H1 (cell line): ENCODE measurements around the gene TRPV2. TPM values are rescaled to one million over a fixed set of nuclear protein-coding genes. Genes with fewer than 3 reads are reported as not detected.

Source experiments
- CTCF ChIA-PET: fragments of 300-600 bp; sonication (Branson Sonifier 250); formaldehyde crosslinking; loops from one replicate; lab custom pipeline; 2021; ENCODE audit not compliant: partially characterized antibody; lab: Charles Lee
- POLR2A ChIA-PET: fragments of 300-600 bp; sonication (Branson Sonifier 250); formaldehyde crosslinking; loops from one replicate; lab custom pipeline; 2021; ENCODE audit warnings: inconsistent platforms; ENCODE audit not compliant: partially characterized antibody; lab: Charles Lee
- DNase-seq, 2 experiments: peaks; one replicate each; pipeline versions ENCODE4 v3.0.0 to v3.0.0-alpha.2; 2010 to 2022; ENCODE audit warnings: low spot score in 2 of 2, low read depth in 1 of 2, mixed read lengths in 1 of 2
- FAIRE-seq: peaks from 2 replicates; lab custom pipeline; 2011; peaks lifted over from hg19 to GRCh38; lab: Jason Lieb, UNC
- H2AFZ ChIP-seq: 2 replicates; pipeline ENCODE4 v1.8.1; 2012; ENCODE audit warnings: low read length, inconsistent platforms
- H2AK5ac ChIP-seq: 2 replicates; pipeline ENCODE4 v1.6.1; 2013; ENCODE audit warnings: low read depth, low read length
- H2BK120ac ChIP-seq: replicated peaks from 2 replicates; pipeline ENCODE3; 2013; ENCODE audit warnings: low read depth, low read length, inconsistent platforms
- H2BK12ac ChIP-seq: 2 replicates; pipeline ENCODE4 v1.6.1; 2013; ENCODE audit warnings: low read depth, low read length
- H2BK15ac ChIP-seq: 2 replicates; pipeline ENCODE4 v1.6.1; 2013; ENCODE audit warnings: low read length
- H2BK20ac ChIP-seq: 2 replicates; pipeline ENCODE4 v1.6.1; 2013; ENCODE audit warnings: low read length
- H2BK5ac ChIP-seq: 2 replicates; pipeline ENCODE4 v1.6.1; 2013; ENCODE audit warnings: low read depth, low read length
- H3K14ac ChIP-seq: 2 replicates; pipeline ENCODE4 v1.6.1; 2013; ENCODE audit warnings: inconsistent platforms; ENCODE audit not compliant: insufficient read length
- H3K18ac ChIP-seq: 2 replicates; pipeline ENCODE4 v1.6.1; 2013; ENCODE audit warnings: low read length; ENCODE audit errors: extremely low read depth
- H3K23ac ChIP-seq: 2 replicates; pipeline ENCODE4 v1.6.1; 2013; ENCODE audit warnings: inconsistent platforms; ENCODE audit not compliant: insufficient read length
- H3K23me2 ChIP-seq: 2 replicates; pipeline ENCODE4 v1.6.1; 2013; ENCODE audit warnings: low read depth, low read length
- H3K27ac ChIP-seq: 2 replicates; pipeline ENCODE4 v1.6.1; 2011; ENCODE audit warnings: low read depth, low read length, inconsistent platforms
- H3K27me3 ChIP-seq, 4 experiments: replicated peaks in 1 of 4; 1 replicate in 1 of 4; 2 replicates in 3 of 4; pipeline versions ENCODE4 v1.6.1 to v1.8.1; 2011 to 2013; ENCODE audit warnings: low read length in 3 of 4, mild to moderate bottlenecking in 3 of 4, inconsistent platforms in 2 of 4, mixed read lengths in 2 of 4, moderate library complexity in 1 of 4; ENCODE audit not compliant: control insufficient read depth in 3 of 4, insufficient read depth in 3 of 4; ENCODE audit errors: extremely low read depth in 1 of 4
- H3K36me3 ChIP-seq, 4 experiments: 2 replicates each; pipeline versions ENCODE4 v1.6.1 to v1.8.1; 2011 to 2013; ENCODE audit warnings: mild to moderate bottlenecking in 4 of 4, low read length in 3 of 4, moderate library complexity in 2 of 4, control low read depth in 1 of 4, inconsistent platforms in 1 of 4; ENCODE audit not compliant: insufficient read depth in 4 of 4, control insufficient read depth in 2 of 4
- H3K4ac ChIP-seq: replicated peaks from 2 replicates; pipeline ENCODE3; 2013; ENCODE audit warnings: low read length, low read depth, mixed read lengths, inconsistent platforms; ENCODE audit not compliant: insufficient read length
- H3K4me1 ChIP-seq, 4 experiments: replicated peaks in 1 of 4; 1 replicate in 1 of 4; 2 replicates in 3 of 4; pipeline versions ENCODE4 v1.6.1 to v1.8.1; 2011 to 2013; ENCODE audit warnings: low read length in 3 of 4, inconsistent platforms in 2 of 4, mixed read lengths in 1 of 4; ENCODE audit not compliant: insufficient read depth in 4 of 4, control insufficient read depth in 3 of 4
- H3K4me2 ChIP-seq, 2 experiments: 2 replicates each; pipeline versions ENCODE4 v1.6.1 to v1.8.1; 2011 to 2013; ENCODE audit warnings: low read depth in 2 of 2, low read length in 2 of 2, control low read depth in 1 of 2, inconsistent platforms in 1 of 2, mild to moderate bottlenecking in 1 of 2; ENCODE audit not compliant: insufficient read depth in 1 of 2
- H3K4me3 ChIP-seq, 4 experiments: fragments of 200-600, 300-600 bp in 1 of 4; sonication (generic), shearing (Covaris generic), sonication (Bioruptor Twin) in 1 of 4; 2 replicates each; pipeline versions ENCODE4 v1.5.1 to v1.8.1; 2011 to 2016; ENCODE audit warnings: low read length in 4 of 4, low read depth in 3 of 4, control low read depth in 2 of 4, inconsistent platforms in 2 of 4, mild to moderate bottlenecking in 2 of 4, mixed read lengths in 1 of 4, moderate library complexity in 1 of 4; ENCODE audit not compliant: insufficient read depth in 2 of 4; ENCODE audit errors: extremely low read depth in 1 of 4
- H3K56ac ChIP-seq: replicated peaks from 2 replicates; pipeline ENCODE3; 2013; ENCODE audit warnings: low read depth, mild to moderate bottlenecking, mixed read lengths, low read length, inconsistent platforms; ENCODE audit not compliant: insufficient read length
- H3K79me1 ChIP-seq: 2 replicates; pipeline ENCODE4 v1.6.1; 2013; ENCODE audit warnings: low read depth, low read length, control low read depth
- H3K79me2 ChIP-seq, 2 experiments: 2 replicates each; pipeline versions ENCODE4 v1.6.1 to v1.8.1; 2012 to 2013; ENCODE audit warnings: low read length in 2 of 2, mild to moderate bottlenecking in 2 of 2, inconsistent platforms in 1 of 2; ENCODE audit not compliant: insufficient read depth in 2 of 2, control insufficient read depth in 1 of 2
- H3K9ac ChIP-seq, 4 experiments: replicated peaks in 1 of 4; 1 replicate in 1 of 4; 2 replicates in 3 of 4; pipeline versions ENCODE4 v1.6.1 to v1.8.1; 2011 to 2013; ENCODE audit warnings: low read depth in 3 of 4, low read length in 3 of 4, control low read depth in 2 of 4, mild to moderate bottlenecking in 2 of 4, moderate library complexity in 2 of 4, inconsistent platforms in 1 of 4; ENCODE audit errors: extremely low read depth in 1 of 4
- H3K9me3 ChIP-seq, 2 experiments: 2 replicates each; pipeline versions ENCODE4 v1.6.1 to v1.8.1; 2012 to 2013; ENCODE audit warnings: mild to moderate bottlenecking in 2 of 2, moderate library complexity in 2 of 2, control low read depth in 1 of 2, inconsistent platforms in 1 of 2, low read depth in 1 of 2, low read length in 1 of 2, mixed read lengths in 1 of 2; ENCODE audit not compliant: insufficient read depth in 2 of 2
- H4K20me1 ChIP-seq, 2 experiments: replicated peaks in 1 of 2; 2 replicates each; pipeline versions ENCODE3 to v1.8.1; 2011 to 2013; ENCODE audit warnings: inconsistent platforms in 2 of 2, low read length in 2 of 2, mild to moderate bottlenecking in 1 of 2; ENCODE audit not compliant: insufficient read depth in 2 of 2, control insufficient read depth in 1 of 2
- H4K5ac ChIP-seq: 2 replicates; pipeline ENCODE4 v1.6.1; 2013; ENCODE audit warnings: low read length, low read depth, mixed read lengths, inconsistent platforms; ENCODE audit not compliant: insufficient read length
- H4K8ac ChIP-seq: 2 replicates; pipeline ENCODE4 v1.8.0; 2013; ENCODE audit warnings: mild to moderate bottlenecking, moderate library complexity, low read length, inconsistent platforms; ENCODE audit not compliant: insufficient read depth; ENCODE audit errors: extremely low read depth
- H4K91ac ChIP-seq: replicated peaks from 2 replicates; pipeline ENCODE3; 2013; ENCODE audit warnings: low read length, mixed read lengths, inconsistent platforms; ENCODE audit not compliant: insufficient read length
- ATF2 ChIP-seq: IDR thresholded peaks from 2 replicates; pipeline ENCODE4 v1.6.1; 2012; ENCODE audit warnings: low read length, inconsistent platforms
- EZH2 ChIP-seq: fragments of 200-600 bp; sonication (generic); IDR thresholded peaks from 2 replicates; pipeline ENCODE4 v1.7.1; 2012; ENCODE audit warnings: low read depth, mild to moderate bottlenecking, moderate library complexity, low read length, inconsistent platforms; ENCODE audit not compliant: severe bottlenecking
- FOSL1 ChIP-seq: IDR thresholded peaks from 2 replicates; pipeline ENCODE4 v1.6.1; 2011; ENCODE audit warnings: mild to moderate bottlenecking, low read depth, low read length, moderate library complexity; ENCODE audit not compliant: insufficient read depth
- KDM5A ChIP-seq: fragments of 200-600 bp; IDR thresholded peaks from 2 replicates; pipeline ENCODE4 v1.7.1; 2012; ENCODE audit warnings: mild to moderate bottlenecking, low read length, inconsistent platforms, mixed read lengths
- RFX5 ChIP-seq: IDR thresholded peaks from 2 replicates; pipeline ENCODE4 v1.6.1; 2011; ENCODE audit warnings: low read depth, low read length, improper control_type of control experiment, borderline replicate concordance
- SP4 ChIP-seq: IDR thresholded peaks from 2 replicates; pipeline ENCODE4 v1.6.1; 2012; ENCODE audit warnings: low read length, inconsistent platforms
- TAF1 ChIP-seq: IDR thresholded peaks from 2 replicates; pipeline ENCODE4 v1.6.1; 2011; ENCODE audit warnings: mild to moderate bottlenecking, low read depth, low read length
- TCF12 ChIP-seq: IDR thresholded peaks from 2 replicates; pipeline ENCODE4 v1.6.1; 2011; ENCODE audit warnings: low read depth, mild to moderate bottlenecking, low read length
- YY1 ChIP-seq: IDR thresholded peaks from 2 replicates; pipeline ENCODE4 v1.6.1; 2011; ENCODE audit warnings: low read depth, mild to moderate bottlenecking, low read length
- WGBS, 2 experiments: shearing (Covaris generic) in 1 of 2; methylation state at CpG; one replicate each; pipeline versions ENCODE4 v1.1.6 to v1.1.7; 2013 to 2015; ENCODE audit warnings: low lambda C conversion rate in 2 of 2, mixed read lengths in 2 of 2, inconsistent platforms in 1 of 2, low coverage in 1 of 2, missing lambda C conversion rate in 1 of 2; ENCODE audit not compliant: insufficient replicate concordance in 2 of 2, insufficient coverage in 1 of 2, insufficient read length in 1 of 2; ENCODE audit errors: extremely low coverage in 1 of 2, missing lambda C conversion rate in 1 of 2; 5-methylcytosine and 5-hydroxymethylcytosine counted together
- polyA plus RNA-seq, 7 experiments: library from polyadenylated mRNA; depleted of rRNA in 3 of 7; stranded (reverse) in 5 of 7; unstranded in 2 of 7; fragments of >200 nt in 5 of 7; fragments of 200-250 nt in 2 of 7; gene quantifications; 1 replicate in 5 of 7; 2 replicates in 1 of 7; 4 replicates in 1 of 7; pipeline versions ENCODE4 v1.2.1 to v1.2.3, GENCODE V29; 2011 to 2013; ENCODE audit warnings: missing spikeins in 2 of 7, mixed read lengths in 2 of 7
- total RNA-seq: library from RNA; stranded (reverse); fragmentation: NEBNext Ultra II Directional; extraction: Animal tissue kit (Norgen Biotek cat#: 25700); gene quantifications from 2 replicates; pipeline ENCODE4 v1.2.1, GENCODE V29; 2021

The TRPV2 gene
- total and polyA plus RNA-seq, 2 of the 8 experiments (the other 6 are each of a cell fraction or from before 2014, with no cell fraction given): 1.7 to 2.1 TPM

- Histone ChIP-seq H3K79me2 (no peaks in the 10 kb centered on the region), H3K18ac (peak overlapping the region; percentile 19), H3K14ac (no peak overlapping the region), H2BK20ac (no peak overlapping the region), H3K9ac (no peak overlapping the region; a peak in 1 of 7 replicates), H4K5ac (no peak overlapping the region), H3K4me1 (peaks cover 0 to 4% (median 3%) of the 10 kb centered on the region in 4 experiments; a peak in 3 of 7 replicates), H3K36me3 (no peaks in the 10 kb centered on the region), H3K79me1 (no peaks in the 10 kb centered on the region), H3K23me2 (no peaks in the 10 kb centered on the region), H2AFZ (no peak overlapping the region), H3K9me3 (no peaks in the 10 kb centered on the region), H2BK12ac (no peak overlapping the region), H3K27ac (no peak overlapping the region; the same call in 1 of the 2 replicates), H4K8ac (no peak overlapping the region; the same call in 1 of the 2 replicates), H3K23ac (no peak overlapping the region), H3K27me3 (no peaks in the 10 kb centered on the region), H3K4me2 (no peak overlapping the region), H2BK120ac (no peak overlapping the region), H4K20me1 (no peaks in the 10 kb centered on the region), H2BK5ac (no peak overlapping the region), H2BK15ac (no peak overlapping the region), H3K4ac (no peak overlapping the region), H4K91ac (no peak overlapping the region), H3K4me3 (no peak overlapping the region), H3K56ac (no peak overlapping the region), H2AK5ac (no peak overlapping the region)
- POLR2A ChIA-PET: interaction anchor here (1.2 to 2.6 kb wide), 2 partner anchors 8 to 13 kb away, joined by 4 to 7 read pairs; no protein-coding TSS in a partner anchor
- no peak for DNase-seq
- TF ChIP-seq FOSL1 (no peak), TAF1 (no peak), ATF2 (no peak), YY1 (no peak), EZH2 (no peak), TCF12 (no peak), RFX5 (no peak), KDM5A (no peak), SP4 (no peak)
- WGBS, 2 experiments: 87% methylated on average over 8 of the region's 9 CpGs; no CpG with 5 or more reads in 1 of the 2 experiments
- CTCF ChIA-PET: interaction anchor here (0.9 to 1.0 kb wide), 2 partner anchors 19 to 43 kb away, joined by 3 to 4 read pairs; no protein-coding TSS in a partner anchor
- no peak for FAIRE-seq
These were observed 16.8 kb upstream of the TRPV2 start for GRCh38 chr17:16398270-16399267.
